ENCODE measurements around the gene PI4KA.

PI4KA gene

GRCh38 chr22:20815477-20816050 is 43.0 kb downstream of the PI4KA start:
- DNase-seq (ENCODE audit: low read depth) = no peak

DNA sequence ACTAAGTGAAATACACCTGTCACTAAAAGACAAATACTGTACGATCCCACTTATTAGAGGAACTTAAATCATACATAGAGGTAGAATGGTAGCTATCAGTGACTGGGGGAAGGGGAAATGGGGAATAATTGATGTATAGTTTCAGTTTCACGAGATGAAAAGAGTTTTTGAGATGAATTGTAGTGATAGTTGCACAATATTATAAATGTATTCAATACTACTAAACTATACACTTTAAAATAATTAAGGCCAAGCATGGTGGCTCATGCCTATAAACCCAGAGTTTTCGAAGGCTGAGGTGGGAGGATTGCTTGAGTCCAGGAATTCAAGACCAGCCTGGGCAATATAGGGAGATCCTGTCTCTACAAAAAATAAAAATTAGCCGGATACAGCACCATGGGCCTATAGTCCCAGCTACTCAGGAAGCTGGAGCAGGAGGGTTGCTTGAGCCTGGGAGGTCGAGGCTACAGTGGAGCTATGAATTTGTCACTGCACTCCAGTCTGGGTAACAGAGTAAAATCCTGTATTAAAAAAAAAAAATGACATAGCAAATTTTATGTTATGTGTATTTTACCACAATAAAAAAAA is 44.3 kb downstream of the PI4KA start:
- no peak for DNase-seq (ENCODE audit: low read depth)

DNA sequence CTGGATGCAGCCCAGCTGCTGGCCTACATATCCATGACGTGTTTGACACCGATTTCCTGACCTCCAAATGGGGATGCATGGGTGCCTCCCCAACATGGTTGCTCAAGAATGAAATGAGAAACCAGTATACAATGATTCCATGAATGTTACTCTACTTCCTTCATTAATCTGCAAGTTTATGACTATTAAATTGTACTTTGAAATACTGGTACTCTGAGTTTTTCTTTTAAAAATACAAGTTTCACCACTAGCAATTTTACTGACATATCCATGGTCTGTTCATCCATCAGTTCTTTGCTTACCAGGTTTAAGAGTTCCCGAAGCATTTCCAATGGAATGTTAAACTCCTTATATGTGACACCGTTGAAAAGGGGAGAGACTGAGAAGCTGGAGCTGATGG is 45.6 kb downstream of the PI4KA start:
- no peak for DNase-seq (ENCODE audit: low read depth)

DNA sequence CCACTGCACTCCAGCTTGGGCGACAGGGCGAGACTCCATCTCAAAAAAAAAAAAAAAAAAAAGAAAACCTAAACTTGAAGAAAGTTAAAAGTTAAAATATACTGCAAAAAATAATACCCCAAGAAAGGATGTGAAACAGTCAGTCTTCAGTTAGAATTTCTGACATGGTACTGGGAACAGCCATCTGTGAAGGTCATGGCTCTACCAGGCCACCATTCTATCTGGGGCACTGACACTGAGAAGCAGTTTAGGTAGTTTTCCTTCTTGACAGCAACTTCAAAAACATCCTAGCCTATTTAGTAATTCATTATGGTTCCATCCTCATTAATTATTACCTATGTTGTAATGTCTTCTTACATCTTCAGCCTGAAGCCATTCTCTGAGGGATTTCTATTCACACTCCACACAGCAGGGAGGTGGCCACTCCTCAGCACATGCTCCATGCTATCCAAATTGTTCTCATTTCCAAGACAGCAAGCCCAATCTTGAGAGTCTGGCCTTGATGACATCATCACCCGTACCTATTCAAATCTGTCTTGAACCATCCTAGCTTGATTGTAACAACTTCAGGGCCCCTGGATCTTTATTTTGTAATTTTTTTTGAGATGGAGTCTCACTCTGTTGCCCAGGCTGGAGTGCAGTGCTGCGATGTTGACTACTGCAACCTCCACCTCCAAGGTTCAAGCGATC is 46.5 kb downstream of the PI4KA start:
- no peak for DNase-seq (ENCODE audit: low read depth)

DNA sequence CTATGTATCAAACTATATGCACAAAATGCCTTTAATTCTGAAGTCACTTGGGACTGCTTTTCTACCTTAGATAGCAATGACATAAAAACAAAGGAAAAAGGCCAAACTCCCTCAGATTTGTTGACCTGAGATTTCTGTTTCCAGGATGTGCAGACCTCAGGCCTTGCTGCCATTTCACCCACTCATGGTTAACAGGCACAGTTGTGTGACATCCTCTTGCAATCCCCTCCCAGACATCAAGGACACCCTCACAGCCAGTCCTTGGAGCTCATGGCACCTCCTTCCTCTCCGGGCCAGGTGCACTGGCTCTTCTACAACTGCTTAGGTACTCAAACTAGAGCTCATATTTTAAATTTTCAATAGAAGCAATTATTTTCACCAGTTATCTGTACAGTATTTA is 47.4 kb downstream of the PI4KA start:
- no peak for DNase-seq (ENCODE audit: low read depth)

GRCh38 chr22:20810645-20811044 is 48.0 kb downstream of the PI4KA start:
- no peak for DNase-seq (ENCODE audit: low read depth)

DNA sequence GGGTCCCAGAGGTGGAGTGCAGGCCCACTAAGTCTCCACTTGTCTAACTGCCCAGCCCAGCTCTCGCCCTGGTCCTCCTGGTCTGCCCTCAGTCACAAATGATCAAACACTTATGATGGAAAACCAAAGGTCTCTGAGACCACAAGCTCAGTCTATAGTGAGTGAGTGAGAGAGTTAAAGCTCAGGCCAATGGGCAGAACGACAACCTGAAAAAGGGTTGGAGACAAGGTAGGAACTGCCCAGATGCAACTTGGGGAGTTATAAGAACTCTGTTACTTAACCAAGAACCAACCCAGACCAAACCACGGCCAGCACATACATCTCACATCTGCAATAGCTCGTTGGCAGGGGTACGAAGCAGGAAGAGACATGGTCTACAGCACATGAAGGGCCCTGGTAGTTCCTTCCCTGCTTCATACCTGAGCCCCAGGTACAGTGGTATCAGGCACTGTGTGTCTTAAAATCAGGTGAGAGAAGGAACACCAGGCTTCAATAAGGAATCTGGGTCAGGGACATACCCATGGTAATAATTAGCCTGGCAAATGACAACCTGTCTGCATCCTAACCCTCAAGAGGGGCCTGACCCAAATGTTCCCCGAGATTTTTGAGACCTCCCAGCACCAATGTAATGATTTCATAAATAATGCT is 48.9 kb downstream of the PI4KA start:
- DNase-seq (ENCODE audit: low read depth) = no peak

DNA sequence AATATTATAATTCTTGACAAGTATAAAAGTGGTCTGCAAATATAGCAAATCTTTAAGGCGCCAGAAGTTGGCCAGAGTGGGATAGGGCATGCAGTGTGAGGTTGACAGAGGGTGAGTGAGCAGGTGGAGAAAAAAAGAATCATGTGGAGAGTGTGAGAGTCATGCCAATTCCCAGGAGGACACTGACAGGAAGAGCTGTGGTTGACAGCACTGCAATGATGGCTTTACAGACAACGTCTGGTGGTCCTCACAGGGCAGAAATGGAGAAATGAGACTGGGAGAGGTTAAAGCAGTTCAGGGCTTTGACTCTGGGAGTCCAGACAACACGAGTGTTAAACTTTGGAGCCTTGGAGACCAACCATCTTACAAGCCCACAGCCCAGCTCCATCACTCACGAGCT is 49.8 kb downstream of the PI4KA start:
- DNase-seq (ENCODE audit: low read depth) = no peak

GRCh38 chr22:20807315-20807752 is 51.3 kb downstream of the PI4KA start:
- peak; percentile 80 for DNase-seq (ENCODE audit: low read depth)

DNA sequence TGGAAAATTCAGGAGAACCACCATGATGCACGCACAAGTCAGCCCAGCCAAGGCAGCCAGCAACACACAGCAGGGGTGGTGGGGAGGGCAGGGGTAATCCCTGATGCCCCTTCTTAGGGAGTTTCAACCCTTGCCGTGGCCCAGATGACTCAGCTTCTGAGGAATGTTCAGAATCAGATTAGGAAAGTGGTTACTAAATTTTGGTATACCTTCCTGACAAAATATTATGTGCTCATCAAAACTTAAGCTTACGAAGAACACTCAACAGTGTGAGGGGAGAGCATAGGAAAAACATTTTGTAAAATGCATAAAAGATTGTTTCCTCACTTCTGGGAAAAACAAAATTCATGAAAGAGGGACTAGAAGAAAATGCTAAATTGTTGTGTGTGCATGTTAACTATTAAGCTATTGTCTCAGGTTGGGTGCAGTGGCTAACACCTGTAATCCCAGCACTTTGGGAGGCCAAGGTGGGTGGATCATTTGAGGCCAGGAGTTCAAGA is 52.6 kb downstream of the PI4KA start:
- DNase-seq (ENCODE audit: low read depth) = no peak

DNA sequence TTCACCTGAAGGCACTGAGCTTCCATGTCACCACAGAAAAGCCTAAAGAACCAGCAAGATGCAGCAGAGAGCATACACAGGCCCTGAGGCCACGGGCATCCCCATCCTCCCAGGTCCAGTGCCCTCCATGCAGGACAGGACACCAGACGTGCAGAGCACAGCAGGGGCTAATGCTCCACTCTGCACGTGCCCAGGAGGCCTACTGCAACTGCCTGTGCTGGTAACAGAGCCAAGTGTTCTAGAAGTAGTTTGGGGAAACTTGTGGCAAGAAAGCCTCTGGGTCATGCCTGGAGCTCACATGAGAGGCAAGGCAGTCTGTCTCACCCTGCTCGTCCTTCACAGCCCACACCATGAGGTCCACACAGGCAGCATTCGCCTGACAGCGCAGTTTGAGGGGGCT is 54.0 kb downstream of the PI4KA start:
- no peak for DNase-seq (ENCODE audit: low read depth)

- DNase-seq (ENCODE audit: low read depth) = no peak
These were observed 54.8 kb downstream of the PI4KA start for GRCh38 chr22:20803696-20804324.

DNA sequence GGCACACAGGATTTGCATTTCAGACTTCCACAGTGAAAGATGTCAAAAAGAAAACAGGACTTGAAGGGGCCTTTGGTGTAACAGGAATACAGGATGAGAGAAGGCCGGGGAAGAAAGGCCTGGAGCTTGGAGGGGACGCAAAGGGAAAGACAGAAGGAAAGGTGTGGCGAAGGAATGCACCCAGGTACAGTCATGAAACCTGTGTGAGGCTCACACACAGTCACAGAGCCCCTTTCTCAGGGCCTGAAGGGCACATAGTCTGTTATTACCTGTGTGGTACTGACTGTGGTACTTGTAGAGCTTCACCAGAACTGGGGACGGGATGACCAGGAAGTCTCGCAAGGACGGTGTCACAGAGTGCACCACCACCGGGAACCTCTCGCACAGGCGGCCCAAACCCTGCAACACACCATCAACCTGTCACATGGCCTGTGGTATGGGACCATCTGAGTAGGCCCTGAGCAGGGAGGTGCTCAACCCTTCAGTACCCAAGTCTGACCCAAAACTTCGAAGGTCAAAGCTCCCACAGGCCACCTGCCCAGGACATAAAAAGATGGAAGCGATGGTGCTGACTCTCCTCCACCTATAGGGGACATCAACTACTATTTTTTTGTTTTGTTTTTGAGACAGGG is 55.6 kb downstream of the PI4KA start:
- DNase-seq (ENCODE audit: low read depth) = no peak

DNA sequence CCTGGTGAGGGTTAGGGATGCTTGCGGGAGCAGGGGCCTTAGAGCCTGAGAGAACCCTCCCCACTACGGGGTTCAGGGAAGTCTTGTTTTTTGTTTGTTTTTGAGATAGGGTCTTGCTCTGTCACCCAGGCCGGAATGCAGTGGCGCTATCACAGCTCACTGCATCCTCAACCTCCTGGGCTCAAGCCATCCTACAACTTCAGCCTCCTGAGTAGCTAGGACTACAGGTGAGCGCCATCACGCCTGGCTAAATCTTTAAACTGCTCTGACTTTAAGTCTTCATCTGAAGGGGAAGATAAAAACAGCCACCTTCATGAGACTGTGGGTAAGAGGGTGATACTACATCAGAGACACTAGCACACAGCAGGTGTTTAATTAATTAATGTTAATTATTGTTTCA is 56.2 kb downstream of the PI4KA start:
- DNase-seq (ENCODE audit: low read depth) = no peak

- no peak for DNase-seq (ENCODE audit: low read depth)
These were observed 59.2 kb downstream of the PI4KA start for GRCh38 chr22:20799449-20799848.

DNA sequence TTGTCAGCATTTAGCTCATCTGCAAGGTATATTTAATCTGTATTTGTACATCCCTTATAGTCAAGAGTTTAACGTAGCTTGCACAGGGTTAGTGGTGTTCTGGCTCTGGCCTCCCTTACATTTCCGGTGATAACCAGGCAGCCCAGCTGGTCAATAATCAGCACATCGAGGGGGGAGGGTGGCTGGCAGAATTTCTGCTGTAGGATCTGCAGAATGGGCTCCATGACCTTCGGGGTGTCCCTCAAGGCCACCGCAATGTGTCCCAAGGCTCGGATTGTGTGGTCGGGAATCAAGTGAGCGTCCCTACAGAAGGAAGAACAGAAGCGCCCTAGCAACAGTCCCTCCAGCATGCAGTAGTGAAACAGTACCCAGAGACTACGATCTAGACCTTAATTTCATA is 59.6 kb downstream of the PI4KA start:
- DNase-seq (ENCODE audit: low read depth) = no peak

- DNase-seq (ENCODE audit: low read depth) = no peak
These were observed 60.4 kb downstream of the PI4KA start for GRCh38 chr22:20798218-20798617.

- DNase-seq (ENCODE audit: low read depth) = no peak
These were observed 61.9 kb downstream of the PI4KA start for GRCh38 chr22:20796731-20797130.

DNA sequence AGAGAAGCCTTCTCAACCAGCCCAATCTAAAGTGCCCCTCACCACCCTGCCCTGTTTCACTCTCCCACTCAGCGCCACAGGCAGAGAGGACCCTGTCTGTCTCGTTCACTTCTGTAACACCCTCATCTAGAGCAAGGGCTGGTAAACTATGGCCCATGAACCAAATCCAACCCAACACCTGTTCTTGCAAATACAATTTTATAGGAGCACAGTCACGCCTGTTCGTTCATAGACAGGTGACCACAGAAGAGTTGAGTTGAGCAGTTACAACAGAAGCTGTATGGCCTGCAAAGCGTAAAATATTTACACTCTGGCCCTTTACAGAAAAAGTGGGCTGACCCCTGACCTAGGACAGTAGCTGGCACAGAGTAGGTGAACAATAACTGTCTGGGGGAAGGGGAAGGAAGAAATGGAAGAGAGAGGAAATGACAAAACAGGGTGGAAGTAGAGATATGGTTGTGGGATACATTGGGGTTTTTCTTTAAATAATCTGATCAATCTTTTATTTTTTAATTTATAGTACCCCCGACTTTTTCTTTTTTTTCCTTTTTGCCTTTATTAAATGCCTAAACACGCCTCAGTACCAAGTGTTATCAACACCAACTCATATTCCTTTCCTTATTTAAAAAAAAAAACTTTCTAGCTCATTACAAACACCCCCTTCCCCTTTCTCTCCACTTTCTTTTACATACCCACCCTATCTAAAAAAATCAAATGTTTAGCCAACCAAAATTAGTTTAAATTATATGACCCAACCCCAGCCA is 63.8 kb downstream of the PI4KA start:
- no peak for DNase-seq (ENCODE audit: low read depth)

DNA sequence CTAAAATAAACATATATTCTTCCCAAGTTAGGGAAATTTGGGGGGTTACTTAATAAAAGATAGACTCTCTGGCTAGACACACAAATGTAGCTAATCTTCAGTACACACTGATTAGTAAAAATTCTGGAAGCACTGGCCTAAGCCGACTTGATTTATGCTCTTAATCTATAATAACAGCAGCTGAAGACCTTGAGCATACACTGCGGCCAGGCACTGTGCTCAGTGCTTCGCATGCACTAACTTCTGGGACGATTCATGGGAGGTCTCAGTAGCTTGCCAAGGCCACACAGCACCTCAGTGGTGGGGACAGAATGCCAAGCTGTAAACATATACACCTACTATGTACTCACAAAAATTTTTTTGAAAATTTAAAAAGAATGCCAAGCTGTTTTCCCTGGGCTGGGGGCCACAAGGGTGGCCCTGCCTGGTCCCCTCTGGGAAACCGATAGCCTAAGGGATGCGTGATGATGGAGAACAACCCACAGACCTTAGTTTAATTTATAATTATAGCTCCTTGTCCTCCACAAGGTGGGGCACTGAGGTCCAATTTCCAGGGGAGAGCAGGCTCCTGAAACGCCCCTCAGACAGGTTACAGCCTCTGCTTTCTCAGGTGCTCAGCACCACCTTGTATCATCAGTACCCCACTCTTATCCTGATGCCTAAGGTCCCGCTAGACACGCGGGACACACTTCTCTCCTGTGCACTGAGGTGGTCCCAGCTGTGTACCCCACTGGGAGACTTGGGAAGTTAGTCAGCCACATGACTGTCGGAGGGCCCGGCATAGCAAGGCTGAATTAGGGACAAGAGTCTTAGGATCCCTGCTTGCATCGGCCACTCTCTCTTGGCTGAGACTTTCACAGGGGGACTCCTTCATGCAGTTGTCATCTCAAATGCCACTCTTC is 64.6 kb downstream of the PI4KA start:
- no peak for DNase-seq (ENCODE audit: low read depth)
